Measurements from ENCODE around the gene GALNT10. TPM values are rescaled to one million over a fixed set of nuclear protein-coding genes. Genes with fewer than 3 reads are reported as not detected.
A peak's percentile ranks its signal among the peaks of the same experiment; 100 is the strongest.

The GALNT10 gene
- total and polyA plus RNA-seq, 10 of the 15 experiments (the other 5 are each of a cell fraction or from before 2014, with no cell fraction given) = 3.9 to 35.4 (median 15.5) TPM

DNA sequence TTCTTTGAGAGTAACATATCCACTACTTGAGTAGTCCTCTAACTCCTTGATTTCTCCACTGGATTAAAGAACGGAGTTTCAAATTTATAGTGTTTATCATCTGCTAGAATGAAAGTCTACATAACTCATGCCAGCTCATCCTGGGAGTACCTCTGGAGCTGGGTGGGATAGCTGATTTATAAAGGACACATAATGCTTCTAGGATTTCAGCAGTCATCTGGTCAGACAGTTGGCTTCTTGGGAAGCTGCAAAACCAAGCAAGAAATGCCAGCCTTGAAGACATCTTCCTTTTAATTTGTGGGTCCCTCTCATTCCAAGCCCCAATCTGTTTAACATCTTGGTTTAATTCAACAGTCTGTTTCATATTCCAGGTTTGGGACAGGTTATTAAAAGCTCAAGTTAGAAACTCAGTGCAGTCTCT lies 3.2 kb downstream of the GALNT10 start:
- Histone ChIP-seq H3K27me3 (replicated peaks in 1 of 2; ENCODE audit: control insufficient read depth in 2 of 2, insufficient read depth in 2 of 2, low read length in 1 of 2) (peaks cover 0 to 4% of the 10 kb centered on the region in 2 experiments; a peak in 1 of 4 replicates), H3K27ac (ENCODE audit: control insufficient read depth, insufficient read depth) (no peak overlapping the region), H3K9ac (ENCODE audit: control insufficient read depth, insufficient read depth, low read length) (no peak overlapping the region), H3K9me3 (replicated peaks; ENCODE audit: control insufficient read depth, insufficient read depth, low read length) (no peaks in the 10 kb centered on the region), H3K4me1 (ENCODE audit: control insufficient read depth, insufficient read depth, low read length) (peaks cover 16% of the 10 kb centered on the region), H2AFZ (ENCODE audit: control insufficient read depth, low read depth, low read length) (no peak overlapping the region), H3K79me2 (ENCODE audit: control insufficient read depth, insufficient read depth, low read length) (peaks cover 45% of the 10 kb centered on the region), H3K4me3 (0 out of 2 replicates have a peak overlapping the region, but pooled peaks have one; percentile 21), H3K36me3 (ENCODE audit: control insufficient read depth in 2 of 2, insufficient read depth in 2 of 2, low read length in 1 of 2) (peaks cover 0 to 5% of the 10 kb centered on the region in 2 experiments; a peak in 1 of 4 replicates), H4K20me1 (ENCODE audit: control insufficient read depth, insufficient read depth) (no peaks in the 10 kb centered on the region; the same call in 1 of the 2 replicates), H3K4me2 (ENCODE audit: control insufficient read depth, insufficient read depth) (peak overlapping the region; percentile 11)
- FAIRE-seq (no peak), ATAC-seq (no peak), DNase-seq (ENCODE audit: low read depth, low spot score) (no peak)
- ChIA-PET SMC1A (ENCODE audit: uncharacterized antibody, unreplicated experiment) (interaction anchor here (0.9 to 8.4 kb wide), 16 partner anchors 8 to 211 kb away, joined by 3 to 97 read pairs (median 6); no protein-coding TSS in a partner anchor), CTCF (interaction anchor here (0.7 to 7.2 kb wide), 16 partner anchors 9 to 256 kb away, joined by 3 to 71 read pairs (median 4); no protein-coding TSS in a partner anchor), RAD21 (ENCODE audit: unreplicated experiment) (interaction anchor here (1.1 to 6.4 kb wide), 9 partner anchors 8 to 211 kb away, joined by 3 to 51 read pairs (median 6); no protein-coding TSS in a partner anchor), POLR2A (interaction anchor here (0.7 to 6.2 kb wide), 6 partner anchors 8 to 155 kb away, joined by 3 to 51 read pairs (median 3); partner anchors contain the start of genes FAM114A2 and MFAP3)
- 96% methylated on average over 1 of the region's 1 CpG for WGBS (ENCODE audit: insufficient coverage, insufficient replicate concordance, low lambda C conversion rate, missing lambda C conversion rate)
- intact Hi-C loops (cut with micrococcal nuclease; ENCODE audit: unreplicated experiment) (loop anchor here (2.0 to 5.0 kb wide), 3 partner anchors 34 to 211 kb away; no protein-coding TSS in a partner anchor), in situ Hi-C loops (cut with MboI) (no loop called here)
- BruUV-seq (replicated peaks) = no TSS peak
- TF ChIP-seq EGR1 (IDR thresholded peaks at IDR 0.05; ENCODE audit: borderline replicate concordance in 1 of 2, low read depth in 2 of 2, low read length in 2 of 2) = no peak
- TF ChIP-seq NFYA (IDR thresholded peaks at IDR 0.05; ENCODE audit: borderline replicate concordance, low read depth, low read length) = no peak
- no peak for TF ChIP-seq PRDM15 (CRISPR knock-in tag; IDR thresholded peaks at IDR 0.05)
- no peak for TF ChIP-seq KDM1A (IDR thresholded peaks at IDR 0.05; ENCODE audit: borderline replicate concordance)
- no peak for TF ChIP-seq ZNF592 (IDR thresholded peaks at IDR 0.05)
- TF ChIP-seq POLR2AphosphoS2 (IDR thresholded peaks at IDR 0.05; ENCODE audit: low read depth, low read length) = no peak
- TF ChIP-seq SIX5 (IDR thresholded peaks at IDR 0.05; ENCODE audit: low read depth, low read length, severe bottlenecking) = no peak
- TF ChIP-seq, protein P1, sequence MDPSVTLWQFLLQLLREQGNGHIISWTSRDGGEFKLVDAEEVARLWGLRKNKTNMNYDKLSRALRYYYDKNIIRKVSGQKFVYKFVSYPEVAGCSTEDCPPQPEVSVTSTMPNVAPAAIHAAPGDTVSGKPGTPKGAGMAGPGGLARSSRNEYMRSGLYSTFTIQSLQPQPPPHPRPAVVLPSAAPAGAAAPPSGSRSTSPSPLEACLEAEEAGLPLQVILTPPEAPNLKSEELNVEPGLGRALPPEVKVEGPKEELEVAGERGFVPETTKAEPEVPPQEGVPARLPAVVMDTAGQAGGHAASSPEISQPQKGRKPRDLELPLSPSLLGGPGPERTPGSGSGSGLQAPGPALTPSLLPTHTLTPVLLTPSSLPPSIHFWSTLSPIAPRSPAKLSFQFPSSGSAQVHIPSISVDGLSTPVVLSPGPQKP (IDR thresholded peaks at IDR 0.05; ENCODE audit: low read depth, low read length) = no peak
- no peak for TF ChIP-seq BCL11A (IDR thresholded peaks at IDR 0.05; ENCODE audit: low read depth, low read length)
- no peak for TF ChIP-seq SP1 (IDR thresholded peaks at IDR 0.05; ENCODE audit: low read depth, low read length)
- no peak for TF ChIP-seq JUND (IDR thresholded peaks at IDR 0.05; ENCODE audit: low read depth, low read length)
